CD4-positive, alpha-beta T cell treated with Interferon gamma for 1 hour (primary cell): ENCODE data around the gene PDE8B.

Source experiments
- DNase-seq: peaks from one replicate; pipeline ENCODE4 v3.0.0-alpha.2; 2020

The PDE8B gene

GRCh38 chr5:77295863-77296378, 85.4 kb downstream of the PDE8B start:
- no peak for DNase-seq

GRCh38 chr5:77298146-77298545, 87.7 kb downstream of the PDE8B start:
- no peak for DNase-seq

GRCh38 chr5:77300451-77300850, 90.0 kb downstream of the PDE8B start:
- DNase-seq = no peak

GRCh38 chr5:77301447-77301883, 91.0 kb downstream of the PDE8B start:
- DNase-seq = no peak

DNA sequence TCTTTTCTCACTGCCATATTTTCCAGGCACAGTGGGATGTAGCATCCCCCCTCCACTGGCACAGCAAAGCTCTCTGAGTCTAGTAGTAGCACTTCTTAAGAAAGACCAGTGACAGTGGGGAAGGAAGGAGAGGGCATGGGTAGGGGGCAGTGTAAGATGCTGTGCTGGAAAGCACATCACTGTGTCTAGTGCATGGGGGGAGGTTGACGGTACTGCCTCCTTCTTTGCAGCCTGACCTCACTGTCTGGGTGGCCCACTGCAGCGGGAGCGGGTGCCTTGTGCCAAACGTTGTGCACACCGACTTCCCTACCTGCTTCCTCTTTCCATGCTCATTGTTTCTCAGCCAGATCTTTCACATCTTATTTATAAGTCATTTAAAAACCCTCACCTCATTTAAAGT, 91.8 kb downstream of the PDE8B start:
- DNase-seq = no peak

DNA sequence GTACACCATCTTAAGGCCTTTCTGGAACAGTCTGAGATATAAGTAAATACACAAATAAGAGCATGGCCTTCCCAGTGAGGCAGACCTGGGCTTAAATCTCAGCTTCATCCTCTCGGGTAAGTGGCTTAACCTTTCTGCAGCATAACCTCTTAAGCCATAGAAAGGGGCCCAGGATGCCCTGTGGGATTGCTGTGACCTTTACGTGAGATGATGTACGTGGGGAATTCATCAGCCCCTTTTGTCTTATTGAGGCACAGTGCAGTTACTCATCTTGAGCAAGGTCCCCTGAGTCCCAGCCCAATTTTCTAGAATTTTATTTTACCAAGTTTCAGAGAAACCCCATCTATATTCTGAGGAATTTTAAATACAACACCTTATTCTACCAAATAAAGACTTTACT, 92.2 kb downstream of the PDE8B start:
- no peak for DNase-seq

DNA sequence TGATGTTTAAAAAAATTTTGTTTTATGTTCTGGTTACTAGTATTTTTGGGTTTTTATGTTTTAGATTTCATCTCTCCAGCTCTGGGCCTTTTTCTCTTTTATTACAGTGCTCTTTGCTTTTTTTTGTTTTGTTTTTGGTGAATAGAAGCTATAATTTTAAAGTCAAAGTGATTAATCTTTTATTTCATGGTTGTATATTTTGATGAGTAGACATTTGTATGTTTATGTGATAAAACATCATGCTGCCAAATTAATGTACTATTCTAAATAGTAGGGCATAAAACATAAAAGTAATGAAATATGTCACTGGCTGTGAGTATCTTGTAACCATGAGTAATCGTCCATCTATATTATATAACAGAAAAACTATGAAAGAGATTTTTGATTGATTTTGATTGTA, 93.9 kb downstream of the PDE8B start:
- no peak for DNase-seq

GRCh38 chr5:77305222-77305846, 94.9 kb downstream of the PDE8B start:
- no peak for DNase-seq

- DNase-seq = no peak
Measured at GRCh38 chr5:77305956-77306355, 95.5 kb downstream of the PDE8B start.

DNA sequence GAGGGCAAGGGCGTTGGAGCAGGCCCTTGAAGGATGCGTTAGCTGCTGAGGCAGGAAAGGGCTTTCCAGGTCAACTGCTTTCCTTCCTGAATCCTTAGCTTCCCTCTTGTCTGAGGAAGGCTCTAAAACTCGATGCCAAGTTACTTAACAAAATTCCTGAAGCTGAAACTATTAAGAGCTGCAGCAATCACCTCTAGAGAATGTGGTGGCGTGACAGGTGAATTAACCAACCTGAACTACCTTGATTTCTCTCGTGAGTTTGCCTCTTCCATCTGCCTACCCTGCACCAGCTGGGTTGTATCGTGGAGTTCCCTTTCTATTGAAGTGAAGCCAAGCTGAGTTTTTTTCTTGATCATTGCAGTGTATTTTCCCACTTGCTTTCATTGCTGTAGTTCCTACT, 96.1 kb downstream of the PDE8B start:
- no peak for DNase-seq

DNA sequence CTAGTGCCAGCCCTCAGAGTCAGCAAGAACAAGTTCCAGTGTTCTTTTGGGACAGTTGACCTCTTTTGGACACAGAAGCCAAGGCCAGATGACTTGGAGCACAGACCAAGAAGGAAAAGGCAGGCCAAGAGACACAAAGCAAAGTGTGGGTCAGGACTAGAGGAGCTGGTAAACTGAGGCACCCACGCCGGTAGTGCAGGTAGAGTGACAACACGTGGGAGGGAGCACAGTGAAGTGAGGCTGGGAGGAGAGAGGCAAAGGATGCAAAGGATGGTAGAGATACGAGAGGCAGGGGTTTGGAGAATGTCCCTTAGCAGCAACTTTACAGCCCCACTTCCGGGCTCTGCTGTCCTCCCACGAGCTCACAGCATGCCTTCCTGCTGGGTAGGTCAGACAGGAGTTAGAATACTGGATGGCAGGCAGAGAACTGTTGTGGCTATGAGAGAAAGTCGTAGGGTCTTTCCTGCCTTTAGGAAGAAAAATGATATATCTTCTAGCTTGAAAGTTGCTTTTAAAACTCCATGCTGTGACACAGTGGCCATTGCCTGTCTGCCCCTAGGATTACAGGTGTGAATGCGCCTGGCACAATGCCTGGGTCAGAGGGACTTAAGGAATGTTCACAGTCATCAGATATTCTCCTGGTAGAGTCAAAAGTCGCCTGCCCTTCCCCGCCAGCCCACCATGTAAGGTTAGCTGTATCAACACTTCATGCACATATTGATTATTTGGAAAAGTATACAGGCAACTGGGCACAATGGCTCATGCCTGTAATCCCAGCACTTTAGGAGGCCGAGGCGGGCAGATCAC, 97.9 kb downstream of the PDE8B start:
- no peak for DNase-seq

GRCh38 chr5:77309140-77309539, 98.7 kb downstream of the PDE8B start:
- DNase-seq = no peak

GRCh38 chr5:77310494-77311213, 100.2 kb downstream of the PDE8B start:
- DNase-seq = no peak

GRCh38 chr5:77311214-77311571, 100.7 kb downstream of the PDE8B start:
- DNase-seq = no peak

GRCh38 chr5:77312413-77312812, 101.9 kb downstream of the PDE8B start:
- DNase-seq = no peak

DNA sequence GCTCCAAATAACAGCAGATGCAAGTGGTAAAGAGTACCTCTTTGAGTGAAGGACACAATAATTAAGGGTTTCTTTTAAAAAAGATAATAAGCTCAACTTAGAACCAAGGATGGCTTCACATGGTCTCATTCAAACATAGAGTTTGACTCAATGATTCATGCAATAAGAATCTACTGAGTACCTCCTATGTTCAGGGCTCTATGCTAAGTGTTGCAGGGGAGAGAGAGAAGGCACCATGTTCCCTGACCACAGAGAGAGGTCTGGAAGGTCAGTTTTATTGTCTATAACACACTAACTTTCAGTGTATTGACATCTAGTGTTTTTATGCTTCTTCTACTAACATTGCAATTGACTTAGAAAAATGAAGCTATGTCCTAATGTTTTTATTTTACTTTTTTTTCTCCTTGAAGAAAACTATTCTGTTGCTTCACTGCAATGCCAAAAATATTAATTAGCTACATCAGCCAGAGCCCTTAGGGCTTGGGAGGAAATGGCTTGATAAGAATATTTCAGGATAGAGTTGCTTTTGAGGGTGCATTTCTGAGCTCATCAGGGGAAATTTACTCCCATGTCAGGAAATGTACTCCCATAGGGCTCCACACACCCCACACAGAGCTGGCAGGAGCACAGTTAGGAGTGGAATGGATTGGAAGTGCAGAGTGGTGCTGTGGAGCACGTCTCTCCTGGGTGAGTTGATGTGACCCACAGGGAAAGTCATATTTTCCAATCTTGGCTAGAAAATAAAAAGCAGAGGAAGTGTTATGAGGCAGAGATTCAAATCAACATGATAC, 106.6 kb downstream of the PDE8B start:
- DNase-seq = no peak

DNA sequence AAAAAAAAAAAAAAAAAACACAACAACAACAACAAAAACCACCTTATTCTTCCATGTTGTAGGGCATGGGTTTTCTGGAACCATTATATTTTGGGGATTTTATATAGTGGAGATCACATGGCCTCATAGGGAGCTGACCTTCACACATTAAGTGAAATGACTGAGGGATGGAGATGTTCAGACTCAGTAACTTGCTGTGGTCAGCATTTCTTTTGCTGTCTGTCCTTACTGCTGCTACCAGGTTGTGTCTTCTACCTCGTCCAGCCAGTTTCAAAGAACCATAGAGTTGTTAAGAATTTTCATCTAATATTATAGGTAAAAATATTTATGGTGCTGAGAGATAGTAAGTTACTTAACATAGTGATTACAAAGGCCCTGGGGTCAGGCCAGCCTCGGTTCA, 107.6 kb downstream of the PDE8B start:
- no peak for DNase-seq

DNA sequence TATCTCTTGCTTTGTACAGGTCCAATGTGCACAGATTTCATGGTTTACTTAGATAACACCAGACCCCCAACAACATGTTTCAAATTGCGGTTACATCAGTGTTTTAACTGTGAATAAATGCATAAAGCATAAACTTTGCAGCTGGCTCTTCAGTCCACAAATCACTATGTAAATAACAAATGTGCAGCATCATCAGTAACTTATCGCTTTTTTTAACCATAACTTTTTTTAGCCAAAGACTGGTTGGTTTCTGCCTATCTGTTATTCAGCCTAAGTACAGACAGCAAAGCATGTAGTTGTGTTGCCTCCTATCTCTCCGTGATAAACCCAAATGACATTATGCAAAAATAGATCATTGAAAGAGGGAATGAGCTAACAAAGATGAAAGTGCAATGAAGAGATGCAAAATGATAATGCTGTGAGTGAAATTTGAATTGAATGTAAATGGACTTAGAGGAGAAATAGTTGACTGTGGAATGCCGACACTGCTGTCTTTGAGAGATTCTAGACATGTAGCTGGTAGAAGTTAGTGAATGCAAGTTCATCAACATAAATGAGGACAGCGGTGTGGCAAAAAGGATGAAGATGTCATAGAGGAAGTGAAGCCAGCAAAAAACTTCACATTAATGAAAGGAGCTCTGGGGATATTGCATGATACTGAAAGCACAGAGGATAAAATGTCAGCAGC, 108.8 kb downstream of the PDE8B start:
- no peak for DNase-seq

- DNase-seq = no peak
Measured at GRCh38 chr5:77321793-77322394, 111.4 kb downstream of the PDE8B start.

- no peak for DNase-seq
Measured at GRCh38 chr5:77322406-77322805, 111.9 kb downstream of the PDE8B start.

DNA sequence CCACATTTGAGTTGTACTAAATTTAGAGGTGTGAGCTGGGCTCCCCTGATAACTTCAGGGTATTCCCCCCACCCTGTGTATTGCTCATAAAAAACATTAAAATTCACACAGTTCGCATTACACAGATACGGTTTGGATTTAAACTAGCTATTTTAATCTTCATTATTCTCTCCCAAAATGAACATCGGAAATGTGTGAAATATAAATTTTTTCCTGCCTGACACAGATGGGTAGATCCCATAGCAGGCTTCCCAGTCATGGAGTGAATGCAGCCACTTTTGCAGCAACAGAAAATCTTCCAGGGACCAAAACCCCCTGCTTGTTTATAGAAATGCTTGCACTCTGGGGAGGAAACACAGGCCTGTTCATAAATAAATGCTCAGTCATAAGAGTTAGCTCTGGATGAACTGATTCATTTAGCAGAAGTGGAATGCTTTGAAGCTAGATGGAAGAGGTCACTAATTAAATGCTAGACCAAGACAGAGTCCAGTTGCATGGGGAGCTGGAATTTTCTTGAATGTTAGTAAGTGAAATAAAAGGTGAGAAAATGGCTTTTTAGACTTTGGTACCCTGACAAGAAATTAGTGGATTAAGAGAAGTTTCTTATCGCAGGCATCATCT, 115.6 kb downstream of the PDE8B start:
- no peak for DNase-seq
